Nucleus accumbens (tissue), 56 donors: ENCODE measurements around the gene EPM2AIP1.
"Not testable (repeated sequence)": the region's sequence is repeated elsewhere in the genome, so short reads cannot be mapped to it uniquely, and the experiment has no call there.

Experiments
- DNase-seq, 56 donors: peaks; one replicate each; lab custom pipeline; 2025; lab: John Stamatoyannopoulos, UW

EPM2AIP1 gene

GRCh38 chr3:36956155-36956554 is 36.8 kb downstream of the EPM2AIP1 start:
- no peak for DNase-seq

- DNase-seq, result no peak
Observed at GRCh38 chr3:36954452-36955134, 38.3 kb downstream of the EPM2AIP1 start.

- DNase-seq, result not testable (repeated sequence)
Observed at GRCh38 chr3:36947814-36948213, 45.1 kb downstream of the EPM2AIP1 start.

- no peak for DNase-seq
Observed at GRCh38 chr3:36945333-36945980, 47.5 kb downstream of the EPM2AIP1 start.

- DNase-seq, result peak in 46 of 56 donors; percentile 5 to 82 (median 40)
Observed at GRCh38 chr3:36944641-36945270, 48.2 kb downstream of the EPM2AIP1 start, which contains the start of gene TRANK1. TRANK1 (minus strand) TSS chr3:36945054; CDS start chr3:36944809, 245 bp downstream.

- DNase-seq, result peak in 49 of 56 donors; percentile 8 to 78 (median 37)
Observed at GRCh38 chr3:36944012-36944640, 48.8 kb downstream of the EPM2AIP1 start.

GRCh38 chr3:36943601-36944000 is 49.3 kb downstream of the EPM2AIP1 start:
- peak in 1 of 56 donors; percentile 15 for DNase-seq

- DNase-seq, result no peak
Observed at GRCh38 chr3:36942638-36943248, 50.2 kb downstream of the EPM2AIP1 start.

GRCh38 chr3:36941658-36942057 is 51.3 kb downstream of the EPM2AIP1 start:
- no peak for DNase-seq

GRCh38 chr3:36941162-36941561 is 51.8 kb downstream of the EPM2AIP1 start:
- no peak for DNase-seq

GRCh38 chr3:36937492-36937891 is 55.4 kb downstream of the EPM2AIP1 start:
- no peak for DNase-seq
